ENCODE measurements around the gene PHC1.
"Not testable (repeated sequence)": the region's sequence is repeated elsewhere in the genome, so short reads cannot be mapped to it uniquely, and the experiment has no call there.

PHC1 gene

GRCh38 chr12:8911606-8912268, 2.6 kb upstream of the PHC1 start:
- DNase-seq = no peak

GRCh38 chr12:8912914-8913313, 1.4 kb upstream of the PHC1 start:
- peak in 1 of 5 experiments; percentile 19 for DNase-seq

DNA sequence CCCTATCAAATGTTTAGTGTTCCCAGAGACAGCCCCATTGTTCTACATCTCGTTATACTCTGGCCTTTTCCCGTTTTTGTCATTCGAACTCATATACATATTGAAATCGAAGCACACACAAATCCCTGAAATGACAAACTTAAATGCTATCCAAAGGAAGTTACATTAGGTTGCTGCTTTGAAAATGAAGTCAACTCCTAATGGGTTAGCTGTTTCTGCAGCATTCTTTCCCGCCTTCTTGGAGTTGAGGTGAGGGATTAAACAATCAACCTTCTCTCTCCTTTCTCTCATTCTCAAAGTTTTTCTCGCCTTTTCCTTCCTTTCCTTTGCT, 642 bp upstream of the PHC1 start:
- DNase-seq = no peak

- DNase-seq = peak; percentile 38 to 62 (median 52)
Observed at GRCh38 chr12:8914716-8915526, 612 bp downstream of the PHC1 start.

DNA sequence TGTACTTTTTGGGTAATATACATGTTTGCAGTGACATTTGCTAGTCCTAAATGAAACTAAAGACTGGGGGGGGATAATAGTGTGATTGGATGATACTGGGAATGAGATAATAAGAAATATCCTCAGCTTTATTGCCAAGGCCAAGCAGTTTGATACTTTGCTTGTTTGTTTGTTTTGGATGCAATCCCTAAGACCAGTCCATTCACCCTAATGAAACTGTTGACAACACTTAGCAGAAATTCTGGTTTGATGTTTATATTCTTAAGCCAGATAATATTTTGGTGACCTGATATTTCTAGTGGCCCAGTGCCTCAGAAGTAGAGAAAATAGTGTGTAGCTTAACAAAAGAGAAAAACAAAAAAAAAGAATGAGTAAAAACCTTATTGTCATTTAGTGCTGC, 1.8 kb downstream of the PHC1 start:
- DNase-seq = no peak

DNA sequence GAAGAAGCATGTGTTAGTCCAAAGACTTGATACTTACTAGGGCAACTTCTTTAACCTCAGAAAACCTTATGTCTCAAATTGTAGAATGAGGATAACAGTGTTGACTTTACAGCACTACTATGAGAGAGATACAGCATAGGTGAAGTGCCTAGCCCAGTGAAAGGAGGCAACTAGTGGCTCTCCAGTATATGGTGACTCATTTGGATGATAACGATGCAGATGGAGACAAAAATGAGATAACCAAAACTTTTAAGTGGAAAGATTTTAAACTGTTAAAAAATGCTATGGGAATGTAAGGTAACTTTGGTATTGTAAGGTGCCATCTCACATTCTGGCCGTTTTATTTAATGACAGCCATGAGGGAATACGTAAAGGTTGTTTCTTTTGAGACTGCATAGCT, 2.7 kb downstream of the PHC1 start:
- no peak for DNase-seq

DNA sequence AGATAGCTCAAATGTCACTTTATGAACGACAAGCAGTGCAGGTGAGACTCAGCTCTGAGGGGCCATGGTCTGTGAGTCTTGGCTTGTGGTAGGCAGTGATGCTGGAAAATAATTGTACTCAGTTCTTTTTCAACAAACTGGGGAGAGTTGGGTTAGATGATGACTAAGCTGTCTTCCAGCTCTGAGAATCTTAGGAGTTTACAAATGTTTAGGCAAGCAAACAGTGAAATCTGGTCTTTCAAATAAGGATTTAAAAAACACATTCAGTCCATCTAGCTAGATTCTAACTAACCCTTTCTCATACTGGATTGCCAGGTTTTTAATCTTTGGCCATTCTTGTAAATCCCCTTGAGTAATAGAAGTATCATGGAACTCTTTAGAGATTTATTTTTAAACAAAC, 3.4 kb downstream of the PHC1 start:
- no peak for DNase-seq

GRCh38 chr12:8919643-8920042, 5.3 kb downstream of the PHC1 start:
- DNase-seq = not testable (repeated sequence)

GRCh38 chr12:8922544-8922943, 8.2 kb downstream of the PHC1 start:
- DNase-seq = no peak

- DNase-seq = not testable (repeated sequence)
Observed at GRCh38 chr12:8930655-8931323, 16.5 kb downstream of the PHC1 start.

- DNase-seq = not testable (repeated sequence)
Observed at GRCh38 chr12:8932464-8932863, 18.2 kb downstream of the PHC1 start.

- DNase-seq = not testable (repeated sequence)
Observed at GRCh38 chr12:8934080-8934479, 19.8 kb downstream of the PHC1 start.

GRCh38 chr12:8936735-8937134, 22.4 kb downstream of the PHC1 start:
- DNase-seq = no peak

- DNase-seq = not testable (repeated sequence)
Observed at GRCh38 chr12:8937842-8938442, 23.6 kb downstream of the PHC1 start.

- no peak for DNase-seq
Observed at GRCh38 chr12:8941691-8942478, 27.6 kb downstream of the PHC1 start.

GRCh38 chr12:8943565-8944186, 29.4 kb downstream of the PHC1 start:
- no peak for DNase-seq

DNA sequence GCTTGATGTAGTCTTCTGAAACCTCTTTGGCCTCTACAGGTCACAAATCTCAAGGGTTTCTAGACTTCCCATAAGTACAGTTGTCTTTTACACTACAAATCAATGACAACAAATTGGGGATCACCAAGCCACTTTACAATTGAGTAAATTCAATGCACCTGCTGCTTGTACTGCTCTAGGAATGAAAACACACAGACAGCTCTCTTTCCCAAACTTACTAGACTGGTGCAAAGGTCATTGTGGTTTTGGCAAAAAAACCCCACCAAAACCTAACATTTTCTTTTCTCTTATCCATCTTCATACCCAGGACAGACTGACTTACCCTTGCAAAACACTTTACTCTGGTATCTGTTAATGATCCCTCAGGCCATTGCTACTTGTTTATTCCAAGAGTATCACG, 32.4 kb downstream of the PHC1 start:
- no peak for DNase-seq

DNA sequence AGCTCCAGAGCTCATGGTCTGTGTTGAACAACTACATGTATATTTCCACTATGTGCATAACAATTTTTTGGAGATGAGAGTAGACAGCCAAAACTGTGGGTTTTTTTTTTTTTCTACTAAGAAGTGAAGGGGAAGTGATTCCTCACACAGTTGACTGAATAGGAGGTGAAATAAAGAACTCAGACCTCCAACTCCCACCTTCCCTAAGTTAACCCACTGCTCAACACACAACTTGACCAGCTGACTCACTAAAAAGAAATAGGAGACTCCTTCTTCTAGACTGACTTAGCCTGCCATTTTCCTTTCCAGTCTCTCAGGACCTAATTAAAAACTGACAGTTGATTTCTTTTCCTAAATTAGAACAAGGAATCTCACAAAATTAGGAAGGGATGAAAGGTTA, 33.4 kb downstream of the PHC1 start:
- no peak for DNase-seq

- DNase-seq = peak in 1 of 5 experiments; percentile 38
Observed at GRCh38 chr12:8948701-8949341, 34.5 kb downstream of the PHC1 start.

DNA sequence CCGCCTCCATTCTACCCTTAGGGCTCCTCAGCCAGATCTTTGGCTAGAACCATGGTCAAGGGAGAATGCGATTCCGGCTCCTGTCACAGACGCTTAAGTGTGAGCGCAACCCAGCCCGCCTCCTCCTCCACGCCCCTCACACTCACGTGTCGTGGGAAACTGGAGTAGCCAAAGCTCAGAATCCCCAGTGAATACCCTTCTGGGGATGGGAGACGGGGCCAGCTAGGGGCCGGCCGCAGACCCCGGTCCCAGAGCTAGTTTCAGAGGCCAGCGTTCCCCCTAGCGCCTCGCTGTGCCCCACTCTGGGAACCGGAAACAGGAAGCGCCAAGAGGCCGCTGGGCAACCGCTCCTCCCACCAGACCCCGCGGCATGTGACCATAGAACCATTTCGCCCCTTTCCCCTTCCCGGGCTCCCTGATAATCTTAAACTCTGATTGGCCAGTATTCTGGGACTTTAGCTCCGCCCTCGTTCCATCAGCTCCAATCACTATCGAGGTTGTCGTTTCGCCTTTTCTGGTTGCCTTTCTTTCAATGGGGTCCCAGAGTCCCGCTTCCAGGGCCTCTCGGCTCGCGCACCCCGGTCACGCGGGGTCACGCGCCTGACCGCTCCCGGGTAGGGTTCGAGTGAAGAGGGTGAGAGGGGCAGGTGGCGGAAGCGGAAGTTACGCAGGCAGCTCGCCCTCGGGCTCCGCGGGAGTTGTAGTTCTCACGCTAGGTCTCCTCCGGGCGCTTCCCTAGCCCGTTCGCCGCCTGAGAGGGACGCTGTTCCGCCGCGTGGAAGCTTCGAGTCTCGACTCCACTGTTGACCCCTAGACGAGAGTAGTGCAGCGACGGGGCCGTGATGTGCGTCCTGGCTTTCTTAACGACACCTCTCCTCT, 35.3 kb downstream of the PHC1 start, which contains the start of gene M6PR:
Gene M6PR (minus strand): TSS at position 304 of the 879 bp plus-strand sequence. CDS start 3,241 bp downstream, outside the sequence.
- DNase-seq = peak; percentile 68 to 97 (median 84)

GRCh38 chr12:8950221-8950527, 35.9 kb downstream of the PHC1 start:
- DNase-seq = no peak
